Prostate gland (tissue), 2 donors: ENCODE data around the gene TMEM44. TPM values are rescaled to one million over a fixed set of nuclear protein-coding genes. Genes with fewer than 3 reads are reported as not detected.
A peak's percentile ranks its signal among the peaks of the same experiment; 100 is the strongest.

Experiments
- DNase-seq: peaks from one replicate; pipeline ENCODE4 v3.0.0-alpha.2; 2019; ENCODE audit warnings: low spot score
- H3K27ac ChIP-seq, 2 donors: fragments of 200-600 bp; sonication (generic); 2 replicates each; pipeline ENCODE4 v1.5.1; 2017 to 2019
- H3K27me3 ChIP-seq: fragments of 200-600 bp; sonication (generic); replicated peaks from 2 replicates; pipeline ENCODE4 v1.5.1; 2019; ENCODE audit not compliant: insufficient read depth
- H3K36me3 ChIP-seq, 2 donors: fragments of 200-600 bp; sonication (generic); 1 replicate in 1 of 2; 2 replicates in 1 of 2; pipeline versions ENCODE4 v1.5.1 to v1.8.1; 2017 to 2019
- H3K4me1 ChIP-seq: fragments of 200-600 bp; sonication (generic); replicated peaks from 2 replicates; pipeline ENCODE4 v1.5.1; 2019
- H3K4me3 ChIP-seq, 2 donors: fragments of 200-600 bp; sonication (generic); 2 replicates each; pipeline ENCODE4 v1.5.1; 2017 to 2019
- H3K9me3 ChIP-seq: fragments of 200-600 bp; sonication (generic); 2 replicates; pipeline ENCODE4 v1.5.1; 2017
- CTCF ChIP-seq, 4 experiments: fragments of 200-600 bp in 2 of 4; fragments of 450-650 bp in 2 of 4; sonication (generic) in 2 of 4; IDR thresholded peaks; 1 replicate in 3 of 4; 2 replicates in 1 of 4; pipeline ENCODE4 v1.5.1; 2016 to 2019; ENCODE audit warnings: antibody characterized with exemption in 4 of 4, mild to moderate bottlenecking in 2 of 4, moderate library complexity in 2 of 4
- POLR2A ChIP-seq: fragments of 450-650 bp; IDR thresholded peaks from one replicate; pipeline ENCODE4 v1.6.1; 2016; ENCODE audit warnings: antibody characterized with exemption, mild to moderate bottlenecking
- POLR2AphosphoS5 ChIP-seq: sonication (generic); formaldehyde crosslinking; IDR thresholded peaks from one replicate; pipeline ENCODE4 v1.6.1; 2017; ENCODE audit warnings: antibody characterized with exemption
- WGBS: methylation state at CpG from one replicate; pipeline ENCODE4 v1.1.5; 2018; 5-methylcytosine and 5-hydroxymethylcytosine counted together
- intact Hi-C: fragments of 100-400 bp; cut with DNase I; formaldehyde crosslinking; loops from one replicate; pipeline ENCODE4 v1.14.2; 2022
- total RNA-seq, 2 donors: library from RNA; depleted of rRNA; stranded (reverse); fragments of >200 nt; gene quantifications; one replicate each; pipeline ENCODE4 v1.1.0, GENCODE V29; 2016

TMEM44 gene
- total RNA-seq, 2 donors from 2014 or later: 11.0 to 11.1 TPM

- H3K9me3 ChIP-seq: no peaks in the 10 kb centered on the region
- no peak overlapping the region for H3K4me3 ChIP-seq
- H3K27me3 ChIP-seq: no peaks in the 10 kb centered on the region
- 89% methylated on average over 2 of the region's 2 CpGs for whole genome bisulfite sequencing
- no peaks in the 10 kb centered on the region for H3K36me3 ChIP-seq
- H3K4me1 ChIP-seq: no peaks in the 10 kb centered on the region
- H3K27ac ChIP-seq: no peak overlapping the region
- no peak for TF ChIP-seq POLR2A
- no peak for TF ChIP-seq POLR2AphosphoS5
- no peak for TF ChIP-seq CTCF (IDR thresholded peaks at IDR 0.05)
- intact Hi-C loops: no loop called here
- no peak for DNase-seq
These were observed 46.4 kb downstream of the TMEM44 start for GRCh38 chr3:194586836-194587235.

DNA sequence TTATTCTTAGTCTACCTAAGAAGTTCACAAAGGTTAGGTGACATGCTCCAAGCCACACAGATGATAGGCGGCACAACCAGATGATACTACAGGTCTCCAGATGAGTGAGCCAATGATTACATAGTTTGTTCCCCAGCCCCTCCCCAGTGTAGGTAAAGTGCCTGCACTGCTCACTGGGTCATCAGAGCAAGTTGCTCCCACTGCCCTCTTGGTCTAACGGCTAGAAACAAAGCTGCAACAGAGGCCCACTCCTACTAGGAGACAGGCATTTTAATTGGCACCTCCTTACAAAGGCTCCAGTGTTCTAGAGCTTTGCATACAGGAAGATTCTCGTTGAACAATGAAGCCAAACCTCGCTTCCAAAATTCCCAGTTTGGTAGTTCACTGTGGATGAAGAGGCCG lies 47.3 kb downstream of the TMEM44 start:
- Histone ChIP-seq H3K27ac (no peak overlapping the region), H3K9me3 (no peaks in the 10 kb centered on the region), H3K36me3 (no peaks in the 10 kb centered on the region), H3K4me3 (no peak overlapping the region), H3K4me1 (no peaks in the 10 kb centered on the region), H3K27me3 (no peaks in the 10 kb centered on the region)
- TF ChIP-seq CTCF (IDR thresholded peaks at IDR 0.05): no peak
- TF ChIP-seq POLR2AphosphoS5: no peak
- no peak for TF ChIP-seq POLR2A
- 52% methylated on average over 5 of the region's 5 CpGs for WGBS
- DNase-seq: no peak
- intact Hi-C loops: loop anchor here (2.0 kb wide), 1 partner anchor 99 kb away; the partner anchor contains the start of gene ATP13A3

GRCh38 chr3:194584866-194585265 lies 48.4 kb downstream of the TMEM44 start:
- no peaks in the 10 kb centered on the region for H3K36me3 ChIP-seq
- DNase-seq: no peak
- H3K27me3 ChIP-seq: no peaks in the 10 kb centered on the region
- no peak overlapping the region for H3K27ac ChIP-seq
- no peaks in the 10 kb centered on the region for H3K4me1 ChIP-seq
- H3K9me3 ChIP-seq: no peaks in the 10 kb centered on the region
- peak overlapping the region in 1 of 2 donors; percentile 86 for H3K4me3 ChIP-seq
- intact Hi-C loops: loop anchor here (2.0 kb wide), 1 partner anchor 98 kb away; the partner anchor contains the start of gene ATP13A3
- TF ChIP-seq POLR2A (no peak), CTCF (IDR thresholded peaks at IDR 0.05) (no peak), POLR2AphosphoS5 (no peak)
- WGBS: 98% methylated on average over 1 of the region's 1 CpG

DNA sequence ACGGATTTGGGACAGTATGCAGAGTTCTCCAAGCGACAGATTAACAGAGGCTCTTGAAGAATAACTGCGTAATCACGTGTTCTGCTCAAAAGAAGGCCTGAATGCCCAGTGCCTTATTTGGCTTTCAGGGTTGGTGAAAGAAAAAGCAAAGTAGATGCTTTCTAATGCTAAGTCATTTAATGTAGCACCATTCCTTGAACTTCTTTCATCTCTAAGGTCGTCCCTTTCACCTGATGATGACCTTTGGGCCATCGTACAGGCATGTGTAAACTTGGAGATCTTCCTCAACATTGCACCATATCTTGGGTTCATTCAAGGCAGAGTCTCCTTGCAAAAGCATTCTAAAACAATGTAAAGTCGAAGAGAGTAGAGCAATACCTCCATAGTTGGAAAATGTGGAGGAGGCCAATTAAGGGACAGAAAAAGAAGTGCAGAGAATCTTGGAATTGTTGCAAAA lies 48.9 kb downstream of the TMEM44 start:
- intact Hi-C loops: loop anchor here (2.0 kb wide), 1 partner anchor 98 kb away; the partner anchor contains the start of gene ATP13A3
- Histone ChIP-seq H3K4me3 (peak overlapping the region; percentile 54 to 86), H3K9me3 (no peaks in the 10 kb centered on the region), H3K27ac (peak overlapping the region; percentile 84 to 91), H3K36me3 (no peaks in the 10 kb centered on the region), H3K27me3 (no peaks in the 10 kb centered on the region), H3K4me1 (no peaks in the 10 kb centered on the region)
- no peak for DNase-seq
- WGBS: 20% methylated on average over 7 of the region's 7 CpGs
- TF ChIP-seq POLR2A: no peak
- TF ChIP-seq CTCF (IDR thresholded peaks at IDR 0.05): no peak
- TF ChIP-seq POLR2AphosphoS5: no peak

- no peak overlapping the region for H3K4me3 ChIP-seq
- H3K9me3 ChIP-seq: no peaks in the 10 kb centered on the region
- H3K27me3 ChIP-seq: no peaks in the 10 kb centered on the region
- H3K27ac ChIP-seq: no peak overlapping the region
- DNase-seq: no peak
- intact Hi-C loops: no loop called here
- no peaks in the 10 kb centered on the region for H3K36me3 ChIP-seq
- 95% methylated on average over 24 of the region's 24 CpGs for WGBS
- TF ChIP-seq CTCF (IDR thresholded peaks at IDR 0.05) (no peak), POLR2AphosphoS5 (no peak), POLR2A (no peak)
- H3K4me1 ChIP-seq: no peaks in the 10 kb centered on the region
These were observed 50.9 kb downstream of the TMEM44 start for GRCh38 chr3:194582196-194582905.
